Nephron (organoid): ENCODE data around the gene KANK4.
"Not testable (repeated sequence)": the region's sequence is repeated elsewhere in the genome, so short reads cannot be mapped to it uniquely, and the experiment has no call there.

Experiments
- H3K27ac Mint-ChIP-seq, 3 experiments: 2 replicates each; pipeline ENCODE4 v1.8.0; 2020; ENCODE audit warnings: mixed read lengths in 3 of 3, mild to moderate bottlenecking in 2 of 3, moderate library complexity in 1 of 3
- H3K27me3 Mint-ChIP-seq: 2 replicates; pipeline ENCODE4 v1.8.0; 2021; ENCODE audit warnings: low read depth, mild to moderate bottlenecking, moderate library complexity, mixed read lengths
- H3K36me3 Mint-ChIP-seq: 2 replicates; pipeline ENCODE4 v1.8.0; 2020; ENCODE audit warnings: low read depth, mixed read lengths
- H3K4me1 Mint-ChIP-seq: 2 replicates; pipeline ENCODE4 v1.8.0; 2020; ENCODE audit warnings: mixed read lengths
- H3K4me3 Mint-ChIP-seq, 3 experiments: 2 replicates each; pipeline ENCODE4 v1.8.0; 2020; ENCODE audit warnings: mild to moderate bottlenecking in 3 of 3, mixed read lengths in 3 of 3, moderate library complexity in 2 of 3
- H3K9me3 Mint-ChIP-seq: 2 replicates; pipeline ENCODE4 v1.8.0; 2020; ENCODE audit warnings: mixed read lengths
- CTCF ChIP-seq, 3 experiments: fragments of 200-600 bp; sonication (generic); IDR thresholded peaks; one replicate each; pipeline ENCODE4 v1.5.0; 2021; ENCODE audit warnings: antibody characterized with exemption in 3 of 3; ENCODE audit not compliant: unreplicated experiment in 3 of 3

The KANK4 gene

GRCh38 chr1:62260688-62261087, 58.5 kb downstream of the KANK4 start:
- TF ChIP-seq CTCF (IDR thresholded peaks at IDR 0.05; ENCODE audit: unreplicated experiment in 3 of 3), result no peak
- Mint-ChIP-seq H3K4me3 (no peak overlapping the region), H3K9me3 (no peaks in the 10 kb centered on the region), H3K4me1 (peaks cover 16% of the 10 kb centered on the region), H3K36me3 (peaks cover 9% of the 10 kb centered on the region), H3K27ac (peak overlapping the region in 2 of 3 experiments; percentile 16 to 48), H3K27me3 (no peaks in the 10 kb centered on the region)

GRCh38 chr1:62259551-62259950, 59.7 kb downstream of the KANK4 start:
- Mint-ChIP-seq H3K9me3 (no peaks in the 10 kb centered on the region), H3K36me3 (peaks cover 9% of the 10 kb centered on the region), H3K4me1 (peaks cover 16% of the 10 kb centered on the region), H3K4me3 (no peak overlapping the region), H3K27me3 (no peaks in the 10 kb centered on the region), H3K27ac (no peak overlapping the region)
- no peak for TF ChIP-seq CTCF (IDR thresholded peaks at IDR 0.05; ENCODE audit: unreplicated experiment in 3 of 3)

- H3K27me3 Mint-ChIP-seq, result no peaks in the 10 kb centered on the region
- H3K4me3 Mint-ChIP-seq, result no peak overlapping the region
- H3K36me3 Mint-ChIP-seq, result peaks cover 8% of the 10 kb centered on the region
- peaks cover 3% of the 10 kb centered on the region for H3K9me3 Mint-ChIP-seq
- TF ChIP-seq CTCF (IDR thresholded peaks at IDR 0.05; ENCODE audit: unreplicated experiment in 3 of 3), result no peak
- no peaks in the 10 kb centered on the region for H3K4me1 Mint-ChIP-seq
- H3K27ac Mint-ChIP-seq, result no peak overlapping the region
These were observed 69.0 kb downstream of the KANK4 start for GRCh38 chr1:62250126-62250726.

GRCh38 chr1:62247391-62248168, 71.7 kb downstream of the KANK4 start:
- no peaks in the 10 kb centered on the region for H3K4me1 Mint-ChIP-seq
- peaks cover 32% of the 10 kb centered on the region for H3K36me3 Mint-ChIP-seq
- H3K27me3 Mint-ChIP-seq, result no peaks in the 10 kb centered on the region
- TF ChIP-seq CTCF (IDR thresholded peaks at IDR 0.05; ENCODE audit: unreplicated experiment in 3 of 3), result no peak
- no peak overlapping the region for H3K4me3 Mint-ChIP-seq
- H3K9me3 Mint-ChIP-seq, result peaks cover 4% of the 10 kb centered on the region
- no peak overlapping the region for H3K27ac Mint-ChIP-seq

GRCh38 chr1:62245201-62245600, 74.0 kb downstream of the KANK4 start:
- peaks cover 32% of the 10 kb centered on the region for H3K36me3 Mint-ChIP-seq
- no peak for TF ChIP-seq CTCF (IDR thresholded peaks at IDR 0.05; ENCODE audit: unreplicated experiment in 3 of 3)
- H3K9me3 Mint-ChIP-seq, result peaks cover 4% of the 10 kb centered on the region
- H3K4me3 Mint-ChIP-seq, result no peak overlapping the region
- no peak overlapping the region for H3K27ac Mint-ChIP-seq
- peaks cover 15% of the 10 kb centered on the region for H3K4me1 Mint-ChIP-seq
- no peaks in the 10 kb centered on the region for H3K27me3 Mint-ChIP-seq

- Mint-ChIP-seq H3K4me1 (peaks cover 15% of the 10 kb centered on the region), H3K36me3 (peaks cover 32% of the 10 kb centered on the region)
- not testable (repeated sequence) for H3K4me3 Mint-ChIP-seq, H3K27me3 Mint-ChIP-seq, H3K27ac Mint-ChIP-seq, H3K9me3 Mint-ChIP-seq
These were observed 74.9 kb downstream of the KANK4 start for GRCh38 chr1:62244380-62244779.
